K562 (cell line): ENCODE data around the gene TRMT2A. TPM values are rescaled to one million over a fixed set of nuclear protein-coding genes. Genes with fewer than 3 reads are reported as not detected.

Experiments
- ATAC-seq: fragments of 200-7000 bp; cut with Tn5 transposase; 3 replicates; pipeline ENCODE4 v1.9.1; 2020; ENCODE audit warnings: moderate library complexity
- BruUV-seq: library from RNA; stranded (reverse); fragments of 400-500 nt; replicated peaks from 2 replicates; lab custom pipeline; 2021; lab: Mats Ljungman, UMichigan
- CTCF ChIA-PET: fragments of 300-600 bp; formaldehyde crosslinking; extraction: SDS; loops from one replicate; lab custom pipeline; 2021; ENCODE audit warnings: low intra/inter-chr PET ratio; lab: Yijun Ruan, JAX
- POLR2A ChIA-PET: fragments of 300-600, 350-650 bp; sonication (Branson Sonifier 250); formaldehyde crosslinking; extraction: SDS; loops from one replicate; lab custom pipeline; 2021; ENCODE audit warnings: antibody characterized with exemption, inconsistent platforms; lab: Yijun Ruan, JAX
- DNase-seq, 4 experiments: peaks; one replicate each; pipeline versions ENCODE4 v3.0.0 to v3.0.0-alpha.2; 2011 to 2018; ENCODE audit warnings: low spot score in 3 of 4, mixed read lengths in 3 of 4; ENCODE audit errors: extremely low read depth in 1 of 4
- FAIRE-seq: peaks from 2 replicates; lab custom pipeline; 2011; peaks lifted over from hg19 to GRCh38; lab: Jason Lieb, UNC
- H2AFZ ChIP-seq: 2 replicates; pipeline ENCODE4 v1.6.0; 2011; ENCODE audit warnings: low read depth, low read length, control low read depth, inconsistent platforms
- H3K27ac ChIP-seq: fragments of 200-600 bp; 3 replicates; pipeline ENCODE4 v1.8.0; 2011; ENCODE audit warnings: low read depth, mild to moderate bottlenecking, control low read depth, inconsistent platforms, low read length, moderate library complexity, mixed read lengths; ENCODE audit errors: extremely low read depth
- H3K27me3 ChIP-seq, 2 experiments: fragments of 300-600 bp in 1 of 2; 2 replicates in 1 of 2; 3 replicates in 1 of 2; pipeline versions ENCODE4 v1.6.0 to v1.8.0; 2011; ENCODE audit warnings: inconsistent platforms in 2 of 2, low read length in 2 of 2, mild to moderate bottlenecking in 1 of 2, mixed read lengths in 1 of 2, moderate library complexity in 1 of 2; ENCODE audit not compliant: control insufficient read depth in 2 of 2, insufficient read depth in 2 of 2
- H3K36me3 ChIP-seq: fragments of 300-600 bp; 3 replicates; pipeline ENCODE4 v1.8.0; 2011; ENCODE audit warnings: mild to moderate bottlenecking, low read length, inconsistent platforms; ENCODE audit not compliant: control insufficient read depth, insufficient read depth
- H3K4me1 ChIP-seq, 2 experiments: fragments of 200-600 bp in 1 of 2; replicated peaks in 1 of 2; 2 replicates in 1 of 2; 3 replicates in 1 of 2; pipeline versions ENCODE4 v1.5.1 to v1.8.0; 2011; ENCODE audit warnings: inconsistent platforms in 2 of 2, low read length in 2 of 2, mild to moderate bottlenecking in 1 of 2, mixed read lengths in 1 of 2, moderate library complexity in 1 of 2; ENCODE audit not compliant: control insufficient read depth in 2 of 2, insufficient read depth in 2 of 2
- H3K4me2 ChIP-seq: 2 replicates; pipeline ENCODE4 v1.6.1; 2011; ENCODE audit warnings: low read length, control low read depth, inconsistent platforms, mixed read lengths; ENCODE audit not compliant: insufficient read depth
- H3K4me3 ChIP-seq: fragments of 200-600 bp; sonication (generic), shearing (Covaris generic); 2 replicates; pipeline ENCODE4 v1.5.1; 2016; ENCODE audit warnings: control low read depth, inconsistent platforms
- H3K79me2 ChIP-seq: fragments of 200-600 bp; 3 replicates; pipeline ENCODE4 v1.8.0; 2011; ENCODE audit warnings: low read length, inconsistent platforms; ENCODE audit not compliant: control insufficient read depth, insufficient read depth
- H3K9ac ChIP-seq, 2 experiments: 2 replicates each; pipeline versions ENCODE4 v1.6.0 to v1.6.1; 2011; ENCODE audit warnings: low read depth in 2 of 2, low read length in 2 of 2, control low read depth in 1 of 2, inconsistent platforms in 1 of 2, mild to moderate bottlenecking in 1 of 2, mixed read lengths in 1 of 2; ENCODE audit not compliant: insufficient read depth in 1 of 2
- H3K9me1 ChIP-seq: one replicate; pipeline ENCODE4 v1.6.0; 2011; ENCODE audit warnings: inconsistent platforms, mild to moderate bottlenecking, low read length, moderate library complexity; ENCODE audit not compliant: control insufficient read depth, insufficient read depth
- H3K9me3 ChIP-seq: replicated peaks from 2 replicates; pipeline ENCODE4 v1.5.1; 2011; ENCODE audit warnings: low read depth, low read length, inconsistent platforms; ENCODE audit not compliant: control insufficient read depth, insufficient read depth
- H4K20me1 ChIP-seq: replicated peaks from 2 replicates; pipeline ENCODE4 v1.6.1; 2011; ENCODE audit warnings: low read length, inconsistent platforms, mixed read lengths; ENCODE audit not compliant: control insufficient read depth, insufficient read depth
- BHLHE40 ChIP-seq: IDR thresholded peaks from 2 replicates; pipeline ENCODE4 v1.6.1; 2011; ENCODE audit warnings: low read length, improper control_type of control experiment
- CSDE1 ChIP-seq, 2 experiments: fragments of 450-650 bp; IDR thresholded peaks; 2 replicates each; pipeline ENCODE4 v1.6.1; 2016; ENCODE audit warnings: mild to moderate bottlenecking in 1 of 2
- GTF2F1 ChIP-seq: IDR thresholded peaks from 2 replicates; pipeline ENCODE4 v1.6.1; 2011; ENCODE audit warnings: low read depth, low read length, improper control_type of control experiment
- ID3 ChIP-seq, 2 experiments: fragments of 250-450 bp in 1 of 2; fragments of 450-650 bp in 1 of 2; sonication (Bioruptor Pico) in 1 of 2; IDR thresholded peaks; 2 replicates each; pipeline versions ENCODE4 v1.6.1 to v1.8.0; 2016 to 2021; ENCODE audit warnings: mild to moderate bottlenecking in 2 of 2, moderate library complexity in 2 of 2, missing compliant biosample characterization in 1 of 2, missing genetic modification characterization in 1 of 2
- POLR2A ChIP-seq: fragments of 450-650 bp; conservative IDR thresholded peaks from 2 replicates; pipeline ENCODE4 v1.6.1; 2016
- POLR2AphosphoS2 ChIP-seq: IDR thresholded peaks from 2 replicates; pipeline ENCODE4 v1.6.1; 2012; ENCODE audit warnings: low read length, improper control_type of control experiment
- POLR2G ChIP-seq: fragments of 200-400 bp; formaldehyde crosslinking; IDR thresholded peaks from 2 replicates; pipeline ENCODE4 v1.6.1; 2017; ENCODE audit warnings: low read depth, mild to moderate bottlenecking, antibody characterized with exemption, low read length, moderate library complexity
- RBFOX2 ChIP-seq: fragments of 200-400 bp; formaldehyde crosslinking; IDR thresholded peaks from 2 replicates; pipeline ENCODE4 v1.6.1; 2017; ENCODE audit warnings: low read depth, mild to moderate bottlenecking, low read length, moderate library complexity
- SREBF1 ChIP-seq: fragments of 150-350 bp; IDR thresholded peaks from 2 replicates; pipeline ENCODE4 v1.6.1; 2014; ENCODE audit warnings: antibody characterized with exemption, low read depth, low read length, borderline replicate concordance
- SUPT5H ChIP-seq: fragments of 450-650 bp; IDR thresholded peaks from 2 replicates; pipeline ENCODE4 v1.6.1; 2016
- WHSC1 ChIP-seq: IDR thresholded peaks from one replicate; pipeline ENCODE4 v1.6.1; 2012; ENCODE audit warnings: low read length, control low read depth, inconsistent platforms
- ZBTB11 ChIP-seq, 3 experiments: fragments of 200-800 bp in 1 of 3; fragments of 250-450 bp in 1 of 3; fragments of 450-650 bp in 1 of 3; sonication (Bioruptor Pico) in 1 of 3; sonication (Bioruptor generic) in 1 of 3; formaldehyde crosslinking in 1 of 3; IDR thresholded peaks; 2 replicates each; pipeline versions ENCODE4 v1.6.1 to v1.8.0; 2016 to 2022; ENCODE audit warnings: mild to moderate bottlenecking in 2 of 3, missing genetic modification characterization in 2 of 3, missing compliant biosample characterization in 1 of 3, moderate library complexity in 1 of 3
- ZNF253 ChIP-seq: fragments of 250-450 bp; sonication (Bioruptor Pico); conservative IDR thresholded peaks from 2 replicates; pipeline ENCODE4 v1.6.1; 2021; ENCODE audit warnings: mild to moderate bottlenecking
- ZNF280A ChIP-seq: fragments of 450-650 bp; IDR thresholded peaks from 2 replicates; pipeline ENCODE4 v1.6.1; 2018; ENCODE audit warnings: mild to moderate bottlenecking, low read depth; ENCODE audit not compliant: partially characterized antibody
- WGBS: fragments of 100-300 bp; shearing (Covaris generic); methylation state at CpG from one replicate; pipeline ENCODE4 v1.1.6; 2016; ENCODE audit warnings: low coverage, mixed read lengths; ENCODE audit not compliant: insufficient coverage; ENCODE audit errors: missing lambda C conversion rate; 5-methylcytosine and 5-hydroxymethylcytosine counted together
- in situ Hi-C: fragments of 300-500 bp; cut with MboI; formaldehyde crosslinking; loops from 4 replicates; pipeline ENCODE4 v1.15.0; 2018; ENCODE audit warnings: inconsistent platforms, mixed read lengths
- intact Hi-C: fragments of 100-400 bp; cut with micrococcal nuclease; formaldehyde crosslinking; loops from 2 replicates; pipeline ENCODE4 v1.14.2; 2022
- polyA plus RNA-seq, 8 experiments: library from polyadenylated mRNA; depleted of rRNA in 4 of 8; stranded (reverse) in 5 of 8; unstranded in 3 of 8; fragments of >200 nt; fragmentation: Nextera tagmentation in 2 of 8; fragmentation: Illumina TruSeq in 1 of 8; extraction: Ambion mirVana in 2 of 8; extraction: Trizol in 1 of 8; gene quantifications; 2 replicates each; pipeline versions ENCODE4 v1.2.1 to v1.2.3, GENCODE V29; 2011 to 2014; ENCODE audit warnings: inconsistent platforms in 1 of 8, missing spikeins in 1 of 8
- total RNA-seq, 7 experiments: library from RNA; depleted of rRNA in 6 of 7; stranded (reverse); fragments of >200 nt in 6 of 7; fragmentation: Illumina TruSeq in 2 of 7; extraction: Trizol in 2 of 7; gene quantifications; 2 replicates each; pipeline versions ENCODE4 v1.2.1 to v1.2.3, GENCODE V29; 2011 to 2021; ENCODE audit warnings: low replicate concordance in 1 of 7

The TRMT2A gene
- total and polyA plus RNA-seq, 9 of the 15 experiments (the other 6 are each of a cell fraction or from before 2014, with no cell fraction given), result 1.6 to 265 (median 140) TPM

GRCh38 chr22:20066617-20067383, 50.2 kb downstream of the TRMT2A start:
- in situ Hi-C loops, result no loop called here
- Histone ChIP-seq H3K4me1 (peaks cover 23 to 55% of the 10 kb centered on the region in 2 experiments), H2AFZ (no peak overlapping the region), H3K79me2 (no peaks in the 10 kb centered on the region), H3K27ac (no peak overlapping the region), H3K27me3 (no peaks in the 10 kb centered on the region), H3K4me2 (no peak overlapping the region), H3K9me1 (peaks cover 5% of the 10 kb centered on the region), H3K9me3 (no peaks in the 10 kb centered on the region), H3K4me3 (no peak overlapping the region), H4K20me1 (0 out of 2 replicates have a peak, but pooled peaks cover 12% of the 10 kb centered on the region), H3K9ac (peak overlapping the region in 1 of 2 experiments; percentile 83; a peak in 2 of 4 replicates), H3K36me3 (peaks cover 33% of the 10 kb centered on the region; the same call in 2 of the 3 replicates)
- ChIA-PET POLR2A (interaction anchor here (0.6 to 7.0 kb wide), 5 partner anchors 6 to 24 kb away, joined by 3 to 77 read pairs (median 6); no protein-coding TSS in a partner anchor), CTCF (no interaction called here)
- no TSS peak for BruUV-seq
- FAIRE-seq (no peak), ATAC-seq (no peak), DNase-seq (no peak)
- WGBS, result 70% methylated on average over 11 of the region's 11 CpGs
- intact Hi-C loops, result no loop called here
- no peak for TF ChIP-seq ZNF280A
- peak; percentile 22 for TF ChIP-seq WHSC1
- 0 out of 4 replicates have a peak, but pooled peaks of 1 of the 2 experiments have one; percentile 9 for TF ChIP-seq CSDE1 (IDR thresholded peaks at IDR 0.05)
- TF ChIP-seq RBFOX2, result peak; percentile 22; the same call in 1 of the 2 replicates
- TF ChIP-seq GTF2F1, result no peak
- TF ChIP-seq POLR2A, result peak; percentile 59; the same call in 1 of the 2 replicates
- TF ChIP-seq ZNF253 (CRISPR knock-in tag), result 0 out of 2 replicates have a peak, but pooled peaks have one; percentile 60
- TF ChIP-seq POLR2G, result peak; percentile 45; the same call in 1 of the 2 replicates
- 0 out of 6 replicates have a peak, but pooled peaks of 1 of the 3 experiments have one; percentile 14 for TF ChIP-seq ZBTB11 (CRISPR knock-in tag; IDR thresholded peaks at IDR 0.05)
- peak; percentile 80; the same call in 1 of the 2 replicates for TF ChIP-seq POLR2AphosphoS2
- no peak for TF ChIP-seq SREBF1
- TF ChIP-seq ID3 (CRISPR knock-in tag; IDR thresholded peaks at IDR 0.05), result no peak
- TF ChIP-seq ID3 (tag; IDR thresholded peaks at IDR 0.05), result 0 out of 2 replicates have a peak, but pooled peaks have one; percentile 32
- TF ChIP-seq SUPT5H, result peak; percentile 25; the same call in 1 of the 2 replicates
- no peak for TF ChIP-seq BHLHE40
